Small intestine (tissue), 16 donors: ENCODE data around the gene CPT1C. TPM values are rescaled to one million over a fixed set of nuclear protein-coding genes. Genes with fewer than 3 reads are reported as not detected.

Experiments
- DNase-seq, 2 donors: peaks; one replicate each; pipeline versions ENCODE4 v3.0.0 to v3.0.0-alpha.2; 2013
- FAIRE-seq: peaks from 2 replicates; lab custom pipeline; 2012; peaks lifted over from hg19 to GRCh38; lab: Jason Lieb, UNC
- H3K27ac ChIP-seq, 3 donors: one replicate each; pipeline ENCODE4 v1.5.1; 2013; ENCODE audit warnings: low read length in 2 of 3, mild to moderate bottlenecking in 2 of 3, control low read depth in 1 of 3, inconsistent platforms in 1 of 3, low read depth in 1 of 3, moderate library complexity in 1 of 3
- H3K27me3 ChIP-seq, 3 donors: one replicate each; pipeline ENCODE4 v1.6.1; 2013; ENCODE audit warnings: low read length in 3 of 3, inconsistent platforms in 1 of 3; ENCODE audit not compliant: control insufficient read depth in 3 of 3, insufficient read depth in 3 of 3
- H3K36me3 ChIP-seq, 3 donors: one replicate each; pipeline ENCODE4 v1.6.1; 2013; ENCODE audit warnings: low read length in 3 of 3, inconsistent platforms in 1 of 3, low read depth in 1 of 3, mild to moderate bottlenecking in 1 of 3, moderate library complexity in 1 of 3; ENCODE audit not compliant: control insufficient read depth in 3 of 3, insufficient read depth in 2 of 3
- H3K4me1 ChIP-seq, 3 donors: one replicate each; pipeline ENCODE4 v1.6.1; 2013; ENCODE audit warnings: low read length in 2 of 3, inconsistent platforms in 1 of 3, low read depth in 1 of 3, mild to moderate bottlenecking in 1 of 3, moderate library complexity in 1 of 3; ENCODE audit not compliant: control insufficient read depth in 3 of 3, insufficient read depth in 2 of 3
- H3K4me3 ChIP-seq, 3 donors: one replicate each; pipeline ENCODE4 v1.5.1; 2013; ENCODE audit warnings: low read length in 3 of 3, control low read depth in 1 of 3, inconsistent platforms in 1 of 3, low read depth in 1 of 3, mild to moderate bottlenecking in 1 of 3, moderate library complexity in 1 of 3
- H3K9me3 ChIP-seq, 2 donors: one replicate each; pipeline ENCODE4 v1.6.1; 2013; ENCODE audit warnings: low read depth in 1 of 2, low read length in 1 of 2; ENCODE audit not compliant: control insufficient read depth in 2 of 2, insufficient read depth in 1 of 2
- WGBS, 3 donors: extraction: QIAGEN DNeasy Blood & Tissue Kit; methylation state at CpG; one replicate each; pipeline ENCODE4 v1.1.7; 2013; 5-methylcytosine and 5-hydroxymethylcytosine counted together
- long read RNA-seq, 10 donors: transcript quantifications; one replicate each; lab custom pipeline, GENCODE V29; 2026
- polyA plus RNA-seq, 4 donors: library from polyadenylated mRNA; stranded (reverse) in 3 of 4; unstranded in 1 of 4; fragments of 200-250 nt in 3 of 4; fragments of 120-200 nt in 1 of 4; gene quantifications; one replicate each; pipeline versions ENCODE4 v1.2.1 to v1.2.3, GENCODE V29; 2013
- donor health status: healthy with polysubstance abuse.
- donor health status: control.
- donor health status: control.
- donor health status: Bipolar disorder and iron deficiency.
- donor health status: healthy.

Gene CPT1C
- polyA plus RNA-seq = 1 to 10 TPM in 2 of 4 donors, not detected in 2; 1.9 to 4.5 TPM
- long read RNA-seq, donor 1 = 0 reads
- long read RNA-seq, donor 2 = 0 reads
- long read RNA-seq, donor 3, partial matches to known transcripts = 0 of 2 reads
- long read RNA-seq, donor 3, other reads (novel, unspliced or antisense) = 0 of 2 reads
- long read RNA-seq, donor 4 = 0 reads
- long read RNA-seq, donor 5 = 0 reads
- long read RNA-seq, donor 6 = 0 reads
- long read RNA-seq, donor 7, partial matches to known transcripts = 0 of 2 reads
- long read RNA-seq, donor 7, other reads (novel, unspliced or antisense) = 0 of 2 reads
- long read RNA-seq, donor 8 = 0 reads
- long read RNA-seq, donor 9 = 0 reads
- long read RNA-seq, donor 10, partial matches to known transcripts = 0 of 4 reads
- long read RNA-seq, donor 10, other reads (novel, unspliced or antisense) = 0 of 4 reads

DNA sequence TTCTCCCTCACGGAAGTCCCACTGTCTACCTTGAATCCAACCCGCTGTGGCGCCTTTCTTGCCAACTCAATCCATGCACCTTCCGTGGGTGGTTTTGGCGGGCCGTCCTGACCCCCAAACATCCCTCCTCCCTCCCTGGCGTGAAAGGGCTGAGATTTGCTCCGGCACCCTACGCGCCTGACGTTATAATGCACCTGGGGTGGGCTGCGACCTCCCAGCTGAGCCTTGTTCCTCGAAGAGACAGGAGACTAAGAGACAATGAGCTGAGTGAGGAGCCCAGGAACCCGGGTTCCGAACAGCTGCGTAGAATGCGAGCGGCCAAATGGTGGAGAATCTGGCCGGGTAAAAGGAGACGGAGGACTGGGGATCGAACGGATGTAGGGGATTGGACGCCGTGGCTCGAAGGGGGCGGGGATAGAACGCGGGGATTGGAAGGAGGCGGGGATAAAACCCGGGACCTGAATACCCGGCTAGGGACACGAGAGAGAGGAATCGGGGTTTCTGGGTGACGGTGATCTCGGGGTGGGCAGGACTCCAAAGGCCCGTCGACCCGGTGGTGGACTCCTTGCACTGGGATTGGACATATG is at the start of gene CPT1C:
Gene CPT1C (plus strand): TSS at position 461 of the 587 bp plus-strand sequence. CDS start 1,137 bp downstream, outside the sequence.
- Histone ChIP-seq H3K27me3 (peaks cover 0 to 46% (median 0%) of the 10 kb centered on the region in 3 donors), H3K4me1 (peaks cover 0 to 15% (median 5%) of the 10 kb centered on the region in 3 donors), H3K36me3 (peaks cover 4 to 37% (median 8%) of the 10 kb centered on the region in 3 donors), H3K9me3 (no peaks in the 10 kb centered on the region), H3K27ac (peak within 1 kb of the TSS in 2 of 3 donors; percentile 27 to 42), H3K4me3 (peak within 1 kb of the TSS in 2 of 3 donors; percentile 34 to 42)
- DNase-seq (peak; percentile 59 to 63), FAIRE-seq (no peak)
- 3 to 5% (median 4%) methylated on average over 38 of the region's 38 CpGs for WGBS, 3 donors

DNA sequence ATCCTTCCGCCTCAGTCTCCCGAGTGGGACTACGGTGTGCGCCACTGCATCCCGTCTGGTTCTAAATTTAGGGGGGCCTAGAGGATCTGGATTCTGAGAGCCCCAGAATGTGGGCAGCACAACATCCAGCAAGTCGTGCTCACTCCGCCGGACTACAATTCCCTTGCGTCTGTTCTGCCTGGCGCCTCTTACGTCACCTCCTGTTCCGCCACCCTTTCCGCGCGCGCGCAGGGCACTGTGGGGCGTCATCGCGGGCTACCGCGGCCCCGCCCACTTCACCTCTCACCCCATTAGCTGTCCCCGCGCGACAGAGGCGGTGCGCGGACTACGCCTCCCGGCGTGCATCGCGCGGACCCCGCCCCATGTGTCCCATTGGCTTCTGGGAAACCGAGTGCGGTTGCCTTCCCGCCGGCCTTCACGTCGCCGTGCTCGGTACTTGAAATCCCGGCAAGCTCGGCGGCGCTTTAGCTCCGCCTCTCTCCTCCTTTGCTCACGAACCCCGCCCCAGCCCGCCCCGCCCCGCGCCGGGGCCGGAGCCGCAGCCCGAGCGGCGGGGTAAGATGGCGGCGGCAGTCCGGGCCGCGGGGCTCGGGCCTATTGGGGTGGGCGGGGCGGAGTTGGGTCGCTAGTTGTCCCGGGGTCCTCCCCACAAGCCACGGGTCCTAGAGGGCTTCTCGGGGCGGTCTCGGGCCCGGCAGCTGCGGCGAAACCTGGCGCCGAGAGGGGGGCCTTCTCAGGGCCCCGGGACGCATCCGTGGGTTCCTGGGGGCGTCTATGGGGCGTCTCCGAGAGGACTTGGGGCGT is 49.0 kb upstream of the CPT1C start, which contains the start of gene SCAF1:
Gene SCAF1 (plus strand): TSS at position 522 of the 804 bp plus-strand sequence. CDS start 2,818 bp downstream, outside the sequence.
- DNase-seq (peak; percentile 99 to 100), FAIRE-seq (no peak)
- H3K4me3 ChIP-seq = peak within 1 kb of the TSS; percentile 75 to 96 (median 93)
- peaks cover 0 to 2% (median 0%) of the 10 kb centered on the region in 3 donors for H3K27me3 ChIP-seq
- no peaks in the 10 kb centered on the region for H3K9me3 ChIP-seq
- peaks cover 0 to 24% (median 7%) of the 10 kb centered on the region in 3 donors for H3K36me3 ChIP-seq
- H3K27ac ChIP-seq = peak within 1 kb of the TSS; percentile 95 to 99 (median 95)
- 0% methylated on average over 54 to 87 of the region's 87 CpGs for WGBS, 3 donors
- peaks cover 0 to 47% (median 16%) of the 10 kb centered on the region in 3 donors for H3K4me1 ChIP-seq

DNA sequence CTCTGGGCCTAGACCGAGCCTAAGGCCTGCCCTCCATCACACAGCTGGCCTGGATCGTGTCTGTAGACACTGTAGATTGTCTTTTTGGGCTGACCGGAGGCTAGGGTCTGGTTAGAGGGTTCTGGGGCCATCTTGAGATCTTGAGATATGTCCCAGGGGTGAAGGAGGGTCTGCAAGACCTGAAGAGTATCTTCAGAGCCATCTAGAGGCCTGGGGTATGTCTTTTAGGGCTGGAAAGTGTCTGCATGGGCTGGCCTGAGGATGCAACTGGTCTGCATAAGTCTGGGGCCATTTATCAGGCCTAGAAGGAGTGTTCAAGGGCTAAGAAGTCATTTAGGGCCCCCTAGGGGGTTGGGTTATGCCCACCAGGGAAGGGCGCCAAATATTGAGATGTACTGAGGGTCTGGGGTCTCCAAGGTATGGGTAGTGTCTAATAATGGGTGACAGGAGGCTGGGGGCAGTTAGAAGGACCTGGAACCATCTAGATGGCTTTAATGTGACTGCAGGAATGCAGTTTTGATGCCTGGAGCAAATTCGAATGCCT is 48.4 kb upstream of the CPT1C start:
- Histone ChIP-seq H3K9me3 (no peaks in the 10 kb centered on the region), H3K27me3 (no peaks in the 10 kb centered on the region), H3K27ac (peak overlapping the region; percentile 76 to 84 (median 77)), H3K4me1 (peaks cover 0 to 44% (median 15%) of the 10 kb centered on the region in 3 donors), H3K4me3 (peak overlapping the region; percentile 75 to 96 (median 93)), H3K36me3 (peaks cover 0 to 30% (median 12%) of the 10 kb centered on the region in 3 donors)
- no peak for DNase-seq
- 4 to 7% (median 6%) methylated on average over 5 of the region's 5 CpGs for WGBS, 3 donors
- no peak for FAIRE-seq

DNA sequence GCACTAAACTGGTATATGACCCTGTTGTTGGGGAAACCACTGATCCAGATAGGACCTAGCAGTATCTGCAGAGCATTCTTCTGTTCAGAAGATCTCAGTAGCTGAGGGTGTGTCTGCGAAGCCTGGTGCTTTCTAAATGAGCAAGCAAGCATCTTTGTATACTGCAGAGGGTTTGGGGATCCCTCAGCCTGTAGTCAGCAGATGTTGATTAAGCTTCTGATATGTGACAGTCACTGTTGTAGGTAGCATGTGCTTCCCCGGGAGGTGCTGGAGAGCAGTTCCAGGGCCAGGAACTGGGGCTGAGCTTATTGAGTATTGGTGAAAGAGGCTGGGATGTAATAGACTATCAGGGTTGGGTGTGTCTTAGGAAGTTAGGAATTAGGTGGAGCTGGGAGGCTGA is 47.5 kb upstream of the CPT1C start:
- Histone ChIP-seq H3K9me3 (no peaks in the 10 kb centered on the region), H3K27ac (no peak overlapping the region), H3K4me1 (peaks cover 0 to 35% (median 8%) of the 10 kb centered on the region in 3 donors), H3K36me3 (peaks cover 2 to 39% (median 12%) of the 10 kb centered on the region in 3 donors), H3K4me3 (no peak overlapping the region), H3K27me3 (no peaks in the 10 kb centered on the region)
- FAIRE-seq (no peak), DNase-seq (no peak)
- WGBS, 3 donors = 51 to 59% (median 59%) methylated on average over 2 of the region's 2 CpGs

DNA sequence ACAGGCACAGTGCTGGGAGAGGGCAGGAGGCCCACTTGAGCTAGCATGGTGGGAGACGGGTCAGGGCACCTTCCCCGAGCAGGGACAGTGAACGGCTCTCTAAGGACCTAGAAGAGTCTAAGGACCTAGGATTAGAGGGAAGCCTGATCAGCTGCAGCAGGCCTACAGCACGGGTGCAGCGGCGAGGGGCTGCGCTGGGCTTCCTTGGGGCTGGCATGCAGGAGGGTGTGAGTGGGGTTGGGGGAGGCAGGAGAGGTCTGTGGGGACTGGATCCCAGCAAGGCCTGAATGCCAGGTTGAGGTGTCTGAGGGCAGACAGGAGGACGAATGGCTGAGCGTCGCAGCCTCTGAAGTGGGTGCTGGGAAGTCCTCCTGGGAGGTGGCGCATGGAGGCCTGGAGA is 45.3 kb upstream of the CPT1C start:
- DNase-seq (no peak), FAIRE-seq (no peak)
- peaks cover 2 to 56% (median 12%) of the 10 kb centered on the region in 3 donors for H3K36me3 ChIP-seq

DNA sequence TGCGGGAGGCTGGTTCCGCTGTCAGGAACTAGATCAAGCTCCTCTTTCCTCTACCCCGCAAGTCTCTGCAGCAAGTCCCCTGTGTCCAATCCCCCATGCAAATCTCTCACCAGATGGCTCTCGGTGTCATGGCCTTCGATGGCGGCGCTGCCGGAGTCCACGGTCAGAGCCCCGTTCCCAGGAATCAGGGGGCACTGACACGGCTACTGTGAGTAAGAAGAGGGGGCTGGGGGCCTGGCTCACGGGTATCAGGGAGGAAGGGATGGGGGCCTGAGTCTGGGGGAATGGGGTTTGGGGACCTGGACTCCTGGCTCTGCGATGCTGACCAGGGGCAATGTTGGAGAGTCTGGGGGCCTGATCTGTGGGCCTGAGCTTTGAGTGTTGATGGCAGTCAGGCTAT is 44.9 kb upstream of the CPT1C start:
- 92 to 95% (median 94%) methylated on average over 13 of the region's 13 CpGs for WGBS, 3 donors
- H3K27me3 ChIP-seq = no peaks in the 10 kb centered on the region
- H3K4me1 ChIP-seq = peaks cover 0 to 21% (median 3%) of the 10 kb centered on the region in 3 donors
- no peak overlapping the region for H3K27ac ChIP-seq
- peaks cover 4 to 58% (median 12%) of the 10 kb centered on the region in 3 donors for H3K36me3 ChIP-seq
- DNase-seq (no peak), FAIRE-seq (no peak)
- H3K4me3 ChIP-seq = no peak overlapping the region
- no peaks in the 10 kb centered on the region for H3K9me3 ChIP-seq

More for the DNA sequence above, 45.3 kb upstream of the CPT1C start:
- Histone ChIP-seq H3K27me3 (no peaks in the 10 kb centered on the region), H3K9me3 (no peaks in the 10 kb centered on the region), H3K27ac (no peak overlapping the region), H3K4me3 (no peak overlapping the region), H3K4me1 (peaks cover 0 to 23% (median 3%) of the 10 kb centered on the region in 3 donors)
- WGBS, 3 donors = 91 to 94% (median 92%) methylated on average over 11 of the region's 11 CpGs

DNA sequence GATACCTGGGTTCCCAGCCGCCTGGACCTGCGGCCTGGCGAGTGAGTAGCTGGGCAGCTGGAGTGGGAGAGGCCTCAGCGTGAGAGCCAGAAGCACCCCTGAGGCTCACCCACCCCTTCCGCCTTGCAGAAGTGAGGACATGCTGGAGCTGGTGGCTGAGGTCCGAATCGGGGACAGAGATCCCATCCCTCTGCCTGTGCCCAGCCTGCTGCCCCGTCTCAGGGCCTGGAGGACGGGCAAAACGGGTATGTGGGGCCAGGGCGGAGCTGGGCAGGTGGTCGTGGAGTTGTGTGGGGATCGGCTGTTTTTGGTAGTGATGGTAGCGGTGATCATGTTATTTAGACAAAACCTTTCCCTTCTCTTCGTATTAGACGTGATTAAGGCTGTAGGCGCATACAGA is 44.3 kb upstream of the CPT1C start:
- no peak overlapping the region for H3K4me3 ChIP-seq
- no peak for FAIRE-seq
- 92 to 96% (median 94%) methylated on average over 17 of the region's 17 CpGs for WGBS, 3 donors
- H3K27ac ChIP-seq = no peak overlapping the region
- H3K4me1 ChIP-seq = peaks cover 0 to 15% (median 3%) of the 10 kb centered on the region in 3 donors
- no peak for DNase-seq
- H3K36me3 ChIP-seq = peaks cover 8 to 62% (median 12%) of the 10 kb centered on the region in 3 donors
- H3K27me3 ChIP-seq = no peaks in the 10 kb centered on the region
- no peaks in the 10 kb centered on the region for H3K9me3 ChIP-seq
